KOPT-K1 (cell line): ENCODE data around the gene SPDYC.
"Not testable (repeated sequence)": the region's sequence is repeated elsewhere in the genome, so short reads cannot be mapped to it uniquely, and the experiment has no call there.

Experiments used
- H3K27ac ChIP-seq: fragments of 200-600 bp; sonication (generic); 2 replicates; pipeline ENCODE4 v1.5.1; 2016; ENCODE audit warnings: antibody characterized with exemption, mild to moderate bottlenecking, low read depth, low read length; ENCODE audit not compliant: poor library complexity, severe bottlenecking
- H3K36me3 ChIP-seq: fragments of 200-600 bp; sonication (generic); 2 replicates; pipeline ENCODE4 v1.5.1; 2017; ENCODE audit warnings: antibody characterized with exemption, mild to moderate bottlenecking, low read length, moderate library complexity; ENCODE audit not compliant: insufficient read depth
- H3K9me3 ChIP-seq: fragments of 200-600 bp; sonication (generic); 2 replicates; pipeline ENCODE4 v1.5.1; 2017; ENCODE audit warnings: antibody characterized with exemption, low read length, mild to moderate bottlenecking; ENCODE audit not compliant: insufficient read depth, poor library complexity, severe bottlenecking

The SPDYC gene

DNA sequence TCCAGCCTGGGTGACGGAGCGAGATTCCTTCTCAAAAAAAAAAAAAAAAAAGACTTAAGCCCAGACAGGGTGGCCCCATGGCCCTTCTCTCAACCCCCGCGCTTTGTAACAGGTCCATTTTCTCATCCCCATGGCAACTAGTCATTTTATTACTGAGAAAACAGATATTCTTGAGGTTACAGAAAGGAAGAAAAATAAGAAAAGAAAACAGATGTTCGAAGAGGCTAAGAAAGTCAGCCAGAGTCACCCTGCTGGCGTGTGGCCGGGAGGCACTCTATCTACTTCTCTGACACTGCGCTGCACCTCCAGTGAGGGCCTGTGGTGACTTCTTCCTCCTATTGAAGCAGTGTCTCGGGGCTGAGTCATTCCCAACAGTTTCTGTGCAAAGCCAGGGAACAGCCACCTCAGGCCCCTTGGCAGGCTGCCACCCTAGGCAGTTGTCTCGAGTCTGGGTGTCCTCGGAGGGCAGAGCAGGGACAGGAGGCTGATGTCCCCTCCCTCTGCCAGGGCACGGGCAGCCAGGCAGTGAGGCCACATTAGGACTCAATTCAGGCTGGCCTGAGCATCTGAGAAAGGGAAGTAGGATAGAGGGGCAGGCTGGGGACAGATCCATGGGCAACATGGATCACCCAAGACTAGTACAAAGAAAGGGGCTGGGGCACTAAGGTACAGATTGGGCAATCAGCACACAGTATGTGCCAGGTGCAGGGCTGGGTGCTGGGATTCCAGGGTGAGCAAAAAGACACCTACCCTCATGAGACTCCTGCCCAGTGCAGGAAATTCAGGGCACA is 19.3 kb upstream of the SPDYC start:
- H3K27ac ChIP-seq: no peak overlapping the region

DNA sequence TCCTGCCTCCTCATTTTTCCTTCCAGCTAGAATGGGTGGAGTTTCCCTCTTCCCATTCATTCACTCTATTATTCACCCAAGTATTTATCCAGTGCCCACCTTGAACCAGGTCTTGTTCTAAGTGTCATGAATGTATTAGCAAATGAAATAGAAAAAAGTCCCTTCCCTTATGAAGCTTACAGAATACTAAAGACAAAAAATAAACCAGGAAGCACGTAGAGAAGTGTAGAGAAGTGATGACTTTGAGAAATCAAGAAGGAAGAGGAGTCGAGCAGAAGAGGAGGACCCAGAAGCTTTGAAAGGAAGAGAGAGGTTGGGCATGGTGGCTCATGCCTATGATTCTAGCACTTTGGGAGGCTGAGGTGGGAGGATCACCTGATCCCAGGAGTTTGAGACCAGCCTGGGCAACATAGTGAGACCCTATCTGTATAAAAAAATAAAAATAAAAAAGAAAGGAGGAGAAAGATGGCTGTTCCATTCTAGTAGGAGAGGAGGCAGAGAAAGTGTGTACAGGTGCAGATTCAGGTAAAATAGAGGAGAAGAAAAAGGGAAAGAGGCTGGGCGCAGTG is 18.6 kb upstream of the SPDYC start:
- Histone ChIP-seq H3K36me3 (no peaks in the 10 kb centered on the region), H3K27ac (no peak overlapping the region), H3K9me3 (peaks cover 5% of the 10 kb centered on the region)

More for the DNA sequence above, 19.3 kb upstream of the SPDYC start:
- peaks cover 5% of the 10 kb centered on the region for H3K9me3 ChIP-seq
- H3K36me3 ChIP-seq: no peaks in the 10 kb centered on the region

DNA sequence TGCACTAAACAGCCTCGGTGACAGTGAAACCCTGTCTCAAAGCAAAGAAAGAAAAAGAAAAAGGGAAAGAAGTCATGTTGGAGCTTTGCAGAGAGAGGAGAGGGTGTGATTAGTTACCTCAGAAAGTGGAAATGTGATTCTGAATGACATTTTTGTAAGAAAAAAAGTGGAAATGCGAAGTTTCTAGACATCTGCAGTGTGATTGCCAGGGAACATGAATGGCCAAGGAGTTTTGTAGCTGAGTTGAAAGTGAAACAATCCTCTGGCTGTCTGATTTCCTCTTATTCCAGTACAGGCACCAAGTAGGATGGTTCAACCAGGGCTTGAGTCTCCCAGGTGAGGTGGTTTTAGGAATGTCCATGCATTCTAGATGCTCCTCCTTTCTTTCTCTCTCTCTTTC is 17.9 kb upstream of the SPDYC start:
- Histone ChIP-seq H3K27ac (no peak overlapping the region), H3K36me3 (no peaks in the 10 kb centered on the region), H3K9me3 (peaks cover 4% of the 10 kb centered on the region)

DNA sequence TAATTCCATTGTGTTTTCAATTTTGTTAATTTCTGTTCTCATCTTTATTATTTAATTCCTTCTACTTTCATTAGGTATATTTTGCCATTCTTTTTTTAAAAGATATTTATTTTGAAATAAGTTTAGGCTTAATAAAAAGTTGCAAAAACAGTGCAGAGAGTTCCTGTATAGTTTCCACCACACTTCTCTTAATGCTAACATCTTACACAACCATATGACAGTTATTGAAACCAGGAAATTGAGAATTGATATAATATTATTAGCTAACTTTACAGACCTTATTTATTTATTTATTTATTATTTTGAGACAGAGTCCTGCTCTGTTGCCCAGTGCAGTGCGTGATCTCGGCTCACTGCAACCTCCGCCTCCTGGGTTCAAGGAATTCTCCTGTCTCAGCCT is 13.8 kb upstream of the SPDYC start:
- H3K9me3 ChIP-seq: no peaks in the 10 kb centered on the region
- H3K36me3 ChIP-seq: no peaks in the 10 kb centered on the region
- no peak overlapping the region for H3K27ac ChIP-seq

DNA sequence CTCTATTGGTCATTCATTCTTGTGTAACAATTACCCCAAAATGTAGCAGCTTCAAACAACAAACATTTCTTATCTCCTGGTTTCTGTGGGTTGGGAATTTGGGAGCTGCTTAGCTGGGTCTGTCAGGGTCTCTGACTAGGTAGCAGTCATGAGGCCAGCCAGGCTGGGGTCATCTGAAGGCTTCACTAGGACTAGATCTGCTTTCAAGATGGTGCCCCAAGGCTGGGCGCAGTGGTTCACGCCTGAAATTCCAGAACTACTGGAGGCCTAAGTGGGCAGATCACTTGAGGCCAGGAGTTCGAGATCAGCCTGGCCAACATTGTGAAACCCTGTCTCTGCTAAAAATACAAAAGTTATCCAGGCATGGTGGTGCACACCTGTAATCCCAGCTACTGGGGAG is 13.1 kb upstream of the SPDYC start:
- Histone ChIP-seq H3K9me3 (no peaks in the 10 kb centered on the region), H3K27ac (no peak overlapping the region), H3K36me3 (no peaks in the 10 kb centered on the region)

DNA sequence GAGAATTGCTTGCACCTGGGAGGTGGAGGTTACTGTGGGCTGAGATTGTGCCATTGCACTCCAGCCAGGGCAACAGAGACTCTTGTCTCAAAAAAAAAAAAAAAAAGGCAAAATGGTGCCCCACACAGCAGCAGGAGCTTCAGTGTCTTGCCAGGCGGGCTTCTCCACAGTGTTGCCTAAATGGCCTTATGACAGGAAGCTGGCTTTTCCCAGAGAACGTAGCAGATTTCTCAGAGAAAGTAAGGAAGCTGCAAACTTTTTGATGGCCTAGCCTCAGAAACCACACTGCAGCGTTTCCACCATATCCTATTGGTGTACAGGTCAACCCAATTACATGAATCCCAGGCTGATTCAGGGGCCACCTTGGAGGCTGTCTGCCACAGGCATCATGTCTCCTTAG is 12.7 kb upstream of the SPDYC start:
- H3K27ac ChIP-seq: no peak overlapping the region
- H3K36me3 ChIP-seq: no peaks in the 10 kb centered on the region
- H3K9me3 ChIP-seq: no peaks in the 10 kb centered on the region

DNA sequence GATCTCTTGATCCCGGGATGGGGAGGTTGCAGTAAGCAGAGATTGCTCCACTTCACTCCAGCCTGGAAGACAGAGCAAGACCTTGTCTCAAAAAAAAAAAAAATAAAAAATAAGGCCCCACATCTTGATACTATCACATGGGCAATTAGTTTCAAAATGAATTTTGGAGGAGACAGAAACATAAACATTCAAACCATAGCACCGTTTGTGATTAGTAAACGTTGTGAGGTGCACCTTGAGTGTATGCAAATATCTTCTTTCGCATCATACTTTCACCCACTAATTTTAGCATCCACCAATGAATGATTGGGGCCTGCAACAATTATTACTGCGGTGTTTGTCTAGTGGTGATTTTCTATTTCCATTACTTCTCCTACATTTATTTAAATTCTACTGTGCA is 11.0 kb upstream of the SPDYC start:
- H3K36me3 ChIP-seq: no peaks in the 10 kb centered on the region
- H3K9me3 ChIP-seq: no peaks in the 10 kb centered on the region
- H3K27ac ChIP-seq: no peak overlapping the region

DNA sequence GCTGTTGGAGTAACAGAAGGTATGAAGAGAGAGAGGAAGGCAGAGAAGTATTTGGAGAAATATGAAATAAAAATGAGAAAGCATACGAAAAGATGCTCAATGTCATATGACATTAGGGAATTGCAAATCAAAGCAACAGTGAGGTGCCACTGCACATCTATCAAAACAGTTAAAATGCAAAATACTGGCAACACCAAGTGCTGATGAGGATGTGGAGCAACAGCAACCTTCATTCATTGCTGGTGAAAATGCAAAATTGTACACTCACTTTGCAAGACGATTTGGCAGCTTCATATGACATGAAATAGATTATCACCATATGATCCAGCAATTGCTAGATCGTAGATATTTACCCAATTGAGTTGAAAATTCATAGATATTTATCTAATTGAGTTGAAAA is 9.4 kb upstream of the SPDYC start:
- Histone ChIP-seq H3K9me3 (no peaks in the 10 kb centered on the region), H3K27ac (no peak overlapping the region), H3K36me3 (no peaks in the 10 kb centered on the region)

DNA sequence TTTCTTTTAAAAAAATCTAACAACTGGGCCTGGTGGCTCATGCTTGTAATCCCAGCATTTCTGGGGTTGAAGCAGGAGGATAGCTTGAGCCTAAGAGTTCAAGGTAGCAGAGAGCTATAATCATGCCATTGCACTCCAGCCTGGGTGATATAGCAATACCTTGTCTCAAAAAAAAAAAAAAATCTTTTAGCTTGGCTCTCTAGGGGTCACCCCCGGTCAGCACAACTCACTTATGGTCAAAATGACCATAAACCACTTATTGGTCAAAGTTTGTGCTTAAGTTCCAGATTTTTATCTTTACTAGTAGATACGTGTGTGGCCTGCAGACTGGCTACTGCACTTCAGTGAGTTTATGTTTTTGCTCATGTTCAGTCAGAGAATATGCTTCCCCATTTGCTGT is 6.3 kb upstream of the SPDYC start:
- Histone ChIP-seq H3K9me3 (no peaks in the 10 kb centered on the region), H3K27ac (no peak overlapping the region)

DNA sequence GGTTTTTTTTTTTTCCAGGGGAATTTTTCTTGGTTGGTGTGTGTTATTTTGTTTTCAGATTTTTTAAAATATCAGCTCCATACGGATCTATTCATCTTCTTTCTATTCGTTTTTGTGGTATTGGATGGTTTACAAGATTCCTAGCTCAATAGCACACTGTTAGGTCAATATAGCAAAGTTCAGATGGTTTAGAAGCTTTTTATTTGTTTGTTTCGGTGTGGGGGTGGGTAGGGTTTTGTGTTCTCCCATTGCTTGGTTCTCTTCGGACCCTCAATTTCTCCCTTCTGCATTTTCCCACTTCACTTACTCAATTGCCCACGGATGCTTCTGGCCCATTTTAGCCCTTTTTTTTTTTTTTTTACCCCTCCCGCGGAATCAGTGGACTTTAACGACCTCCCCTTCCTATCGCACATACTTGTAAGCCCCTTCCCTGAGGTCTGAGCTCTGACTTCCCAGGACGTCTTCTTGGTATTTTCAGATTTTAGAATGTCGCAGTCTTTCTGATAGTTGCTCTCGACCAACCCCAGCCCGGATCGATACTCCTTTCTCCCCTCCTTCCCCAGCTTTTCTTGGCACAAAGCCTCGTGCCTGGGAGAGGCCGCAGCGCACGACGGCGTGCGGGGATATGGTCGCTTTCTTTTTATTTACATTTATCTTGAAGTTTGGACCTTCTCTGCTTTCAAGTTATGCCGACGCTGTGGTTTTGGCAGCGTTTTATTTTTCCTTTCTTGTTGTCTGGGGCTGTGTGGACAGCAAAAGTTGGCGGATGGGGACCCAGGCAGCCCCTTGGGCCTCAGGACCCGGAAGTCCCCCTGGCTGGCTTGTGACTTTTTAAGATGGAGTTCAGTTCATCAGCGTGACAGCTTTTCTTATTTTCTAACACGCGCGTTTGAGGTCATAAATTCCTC is 4.4 kb upstream of the SPDYC start:
- Histone ChIP-seq H3K27ac (no peak overlapping the region), H3K36me3 (no peaks in the 10 kb centered on the region), H3K9me3 (no peaks in the 10 kb centered on the region)

More for the DNA sequence above, 6.3 kb upstream of the SPDYC start:
- H3K36me3 ChIP-seq: no peaks in the 10 kb centered on the region

DNA sequence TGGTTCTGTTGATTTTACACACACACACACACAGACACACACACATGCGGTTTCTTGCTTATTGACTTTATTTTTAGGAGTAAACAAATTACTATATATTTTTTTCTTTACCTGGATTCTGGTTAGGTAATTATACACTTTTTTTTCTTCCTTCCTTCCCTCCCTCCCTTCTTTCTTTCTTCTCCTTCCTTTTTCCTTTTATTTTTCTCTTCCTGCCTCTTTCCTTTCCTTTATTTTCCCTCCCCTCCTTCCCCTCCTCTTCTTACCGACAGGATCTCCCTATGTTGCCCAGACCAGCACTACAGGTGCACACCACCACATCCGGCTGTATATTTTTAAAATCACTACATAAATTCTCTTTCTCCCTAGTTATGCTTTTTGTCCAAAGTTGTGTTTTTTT is 3.1 kb upstream of the SPDYC start:
- Histone ChIP-seq H3K27ac (no peak overlapping the region), H3K36me3 (no peaks in the 10 kb centered on the region), H3K9me3 (no peaks in the 10 kb centered on the region)

DNA sequence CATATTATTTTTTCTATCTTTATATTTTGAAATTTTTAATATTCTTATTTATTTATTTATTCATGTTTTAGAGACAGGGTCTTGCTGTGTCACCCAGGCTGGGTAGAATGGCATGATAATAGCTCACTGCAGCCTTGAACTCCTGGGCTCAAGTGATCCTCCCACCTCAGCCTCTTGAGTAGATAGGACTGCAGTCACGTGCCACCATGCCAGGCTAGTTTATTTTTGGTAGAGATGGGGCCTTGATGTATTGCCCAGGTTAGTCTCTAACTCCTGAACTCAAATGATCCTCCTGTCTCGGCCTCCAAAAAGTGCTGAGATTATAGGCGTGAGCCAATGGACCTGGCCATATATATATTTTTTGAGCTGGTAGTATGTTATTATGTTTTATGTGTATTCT is 2.4 kb upstream of the SPDYC start:
- H3K27ac ChIP-seq: no peak overlapping the region
- no peaks in the 10 kb centered on the region for H3K9me3 ChIP-seq
- no peaks in the 10 kb centered on the region for H3K36me3 ChIP-seq

DNA sequence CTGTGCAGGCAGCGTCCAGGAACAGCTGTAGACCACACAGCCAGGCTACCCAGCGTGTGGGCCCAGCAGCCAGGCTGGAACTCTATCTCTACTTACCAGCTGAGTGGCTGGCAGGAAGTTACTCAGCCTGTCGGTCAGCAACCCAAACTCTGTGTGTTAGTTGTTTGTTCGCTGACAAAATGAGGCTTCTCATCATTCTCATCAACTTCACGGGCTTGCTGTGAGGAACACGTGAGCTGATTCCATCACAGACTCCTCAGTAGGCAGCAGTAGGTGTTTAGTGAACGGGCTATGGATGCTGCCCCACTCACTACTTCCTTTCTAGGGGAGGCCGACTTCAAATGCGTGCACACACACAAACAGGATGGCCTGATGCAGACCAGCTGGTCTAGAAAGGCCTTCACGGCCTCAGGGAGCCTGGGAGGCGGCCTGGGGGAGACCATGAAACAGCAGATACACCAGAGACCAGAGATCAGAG is 830 bp upstream of the SPDYC start:
- no peak overlapping the region for H3K27ac ChIP-seq
- H3K36me3 ChIP-seq: no peaks in the 10 kb centered on the region

DNA sequence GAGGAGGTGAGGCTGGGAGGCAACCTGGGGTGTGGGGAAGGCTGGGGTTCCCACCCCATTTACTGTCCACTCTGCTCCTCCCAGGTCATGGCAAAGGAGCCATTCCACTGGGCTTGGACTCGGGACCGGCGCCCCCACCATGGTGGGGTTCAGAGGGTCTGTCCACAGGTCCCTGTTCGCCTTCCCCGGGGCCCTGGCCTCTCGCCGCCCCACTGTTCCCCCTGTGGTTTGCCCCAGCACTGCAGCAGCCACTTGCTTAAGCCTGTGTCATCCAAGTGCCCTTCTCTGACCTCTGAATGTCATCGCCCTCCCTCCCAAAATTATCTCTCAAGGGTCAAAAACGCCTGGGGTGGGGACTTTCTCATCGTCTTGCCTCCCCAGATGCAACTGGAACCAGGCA is 2.6 kb downstream of the SPDYC start:
- Histone ChIP-seq H3K9me3 (no peaks in the 10 kb centered on the region), H3K36me3 (no peaks in the 10 kb centered on the region), H3K27ac (no peak overlapping the region)

More for the DNA sequence above, 830 bp upstream of the SPDYC start:
- no peaks in the 10 kb centered on the region for H3K9me3 ChIP-seq

DNA sequence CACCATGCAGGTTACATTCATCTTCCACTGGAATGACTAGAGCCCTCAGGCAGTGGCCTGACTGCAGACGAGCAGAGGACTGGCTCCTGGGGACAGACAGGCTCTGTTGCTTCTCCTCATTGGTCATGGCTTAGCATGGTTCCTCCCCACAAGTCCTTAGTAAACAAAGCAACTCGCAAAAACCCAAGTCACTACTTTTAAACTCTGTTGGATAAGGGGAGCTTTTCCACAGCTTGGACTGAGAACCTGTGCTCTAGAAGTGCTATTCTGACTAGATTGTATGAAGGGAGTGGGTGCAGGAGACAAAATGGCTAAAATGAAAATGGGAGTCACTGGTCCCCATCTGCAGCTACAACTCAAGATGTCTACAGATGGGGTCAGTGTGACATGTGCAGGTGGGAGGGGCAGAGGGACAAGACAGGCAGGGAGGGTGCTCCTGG is 4.6 kb downstream of the SPDYC start:
- H3K27ac ChIP-seq, H3K36me3 ChIP-seq, H3K9me3 ChIP-seq: not testable (repeated sequence)
